NCI-H2196 (cell line): ENCODE measurements around the gene BMP2.

Source experiments
- DNase-seq: peaks from one replicate; lab custom pipeline; 2025; ENCODE audit not compliant: unreplicated experiment; lab: John Stamatoyannopoulos, UW

Gene BMP2

GRCh38 chr20:6829510-6830116 is 62.1 kb downstream of the BMP2 start:
- DNase-seq = no peak
